Muscle of leg (tissue), 11 donors: ENCODE results near the gene INPP5F. TPM values are rescaled to one million over a fixed set of nuclear protein-coding genes. Genes with fewer than 3 reads are reported as not detected.

Experiments used
- DNase-seq: peaks from one replicate; pipeline ENCODE4 v3.0.0; 2013
- H3K27ac ChIP-seq: one replicate; pipeline ENCODE4 v1.5.1; 2013; ENCODE audit warnings: mild to moderate bottlenecking, low read length, control low read depth
- H3K27me3 ChIP-seq: one replicate; pipeline ENCODE4 v1.6.1; 2013; ENCODE audit warnings: low read length; ENCODE audit not compliant: control insufficient read depth, insufficient read depth
- H3K36me3 ChIP-seq: one replicate; pipeline ENCODE4 v1.6.1; 2013; ENCODE audit warnings: low read length; ENCODE audit not compliant: control insufficient read depth, insufficient read depth
- H3K4me1 ChIP-seq: one replicate; pipeline ENCODE4 v1.6.1; 2013; ENCODE audit warnings: low read length; ENCODE audit not compliant: control insufficient read depth, insufficient read depth
- H3K4me3 ChIP-seq: one replicate; pipeline ENCODE4 v1.5.1; 2013; ENCODE audit warnings: low read length, control low read depth
- H3K9me3 ChIP-seq: replicated peaks from 2 replicates; pipeline ENCODE4 v1.6.1; 2013; ENCODE audit warnings: low read depth, low read length; ENCODE audit not compliant: control insufficient read depth
- WGBS: methylation state at CpG from one replicate; pipeline ENCODE4 v1.1.5; 2013; ENCODE audit warnings: missing lambda C conversion rate; ENCODE audit not compliant: insufficient coverage; 5-methylcytosine and 5-hydroxymethylcytosine counted together
- polyA plus RNA-seq, 8 donors: library from polyadenylated mRNA; unstranded; fragments of 120-200 nt; gene quantifications; one replicate each; pipeline versions ENCODE4 v1.2.1 to v1.2.3, GENCODE V29; 2013; ENCODE audit warnings: inconsistent platforms in 1 of 8, low replicate concordance in 1 of 8; ENCODE audit not compliant: insufficient read length in 8 of 8, insufficient read depth in 1 of 8
- total RNA-seq: library from RNA; stranded (reverse); fragments of 120-200 nt; gene quantifications from one replicate; pipeline ENCODE4 v1.2.4, GENCODE V29; 2013

INPP5F gene
- total and polyA plus RNA-seq, 9 donors: 13.6 to 24.9 (median 17.4) TPM

DNA sequence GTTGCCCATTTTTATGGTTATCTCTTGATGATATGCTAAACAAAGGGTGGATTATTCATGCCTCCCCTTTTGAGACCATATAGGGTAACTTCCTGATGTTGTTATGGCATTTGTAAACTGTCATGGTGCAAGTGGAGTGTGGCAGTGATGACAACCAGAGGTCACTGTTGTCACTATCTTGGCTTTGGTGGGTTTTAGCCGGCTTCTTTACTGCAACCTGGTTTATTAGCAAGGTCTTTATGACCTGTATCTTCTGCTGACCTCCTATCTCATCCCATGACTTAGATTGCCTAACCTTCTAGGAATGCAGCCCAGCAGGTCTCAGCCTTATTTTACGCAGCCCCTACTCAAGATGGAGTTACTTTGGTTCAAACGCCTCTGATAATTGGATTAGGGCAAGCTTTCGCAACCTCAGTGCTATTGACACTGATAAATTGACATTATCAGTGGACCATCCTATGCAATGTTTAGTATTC, 37.8 kb upstream of the INPP5F start:
- Histone ChIP-seq H3K9me3 (no peaks in the 10 kb centered on the region), H3K4me1 (peaks cover 5% of the 10 kb centered on the region), H3K36me3 (no peaks in the 10 kb centered on the region), H3K27me3 (no peaks in the 10 kb centered on the region), H3K4me3 (no peak overlapping the region), H3K27ac (no peak overlapping the region)
- no peak for DNase-seq
- 80% methylated on average over 3 of the region's 4 CpGs for WGBS

DNA sequence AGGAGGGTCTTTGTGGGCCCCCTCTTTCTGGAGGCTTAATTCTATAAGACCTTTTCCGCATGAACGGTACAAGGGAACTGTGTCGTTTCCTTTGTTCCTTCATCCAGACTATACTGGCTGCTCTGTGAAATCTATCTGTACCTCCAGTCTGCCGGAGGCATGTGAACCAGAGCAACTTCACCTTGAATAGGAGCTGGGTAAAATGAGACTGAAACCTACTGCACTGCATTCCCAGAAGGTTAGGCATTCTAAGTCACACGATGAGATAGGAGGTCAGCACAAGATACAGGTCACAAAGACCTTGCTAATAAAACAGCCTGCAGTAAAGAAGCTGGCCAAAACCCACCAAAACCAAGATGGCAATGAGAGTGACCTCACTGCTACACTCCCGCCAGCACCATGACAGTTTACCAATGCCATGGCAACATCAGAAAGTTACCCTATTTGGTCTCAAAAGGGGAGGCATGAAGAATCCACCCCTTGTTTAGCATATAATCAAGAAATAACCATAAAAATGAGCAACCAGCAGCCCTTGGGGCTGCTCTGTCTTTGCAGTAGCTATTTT, 36.8 kb upstream of the INPP5F start:
- no peak overlapping the region for H3K27ac ChIP-seq
- H3K4me1 ChIP-seq: peaks cover 5% of the 10 kb centered on the region
- no peak overlapping the region for H3K4me3 ChIP-seq
- WGBS: 60% methylated on average over 4 of the region's 6 CpGs
- H3K36me3 ChIP-seq: no peaks in the 10 kb centered on the region
- no peak for DNase-seq
- H3K27me3 ChIP-seq: no peaks in the 10 kb centered on the region
- H3K9me3 ChIP-seq: no peaks in the 10 kb centered on the region

DNA sequence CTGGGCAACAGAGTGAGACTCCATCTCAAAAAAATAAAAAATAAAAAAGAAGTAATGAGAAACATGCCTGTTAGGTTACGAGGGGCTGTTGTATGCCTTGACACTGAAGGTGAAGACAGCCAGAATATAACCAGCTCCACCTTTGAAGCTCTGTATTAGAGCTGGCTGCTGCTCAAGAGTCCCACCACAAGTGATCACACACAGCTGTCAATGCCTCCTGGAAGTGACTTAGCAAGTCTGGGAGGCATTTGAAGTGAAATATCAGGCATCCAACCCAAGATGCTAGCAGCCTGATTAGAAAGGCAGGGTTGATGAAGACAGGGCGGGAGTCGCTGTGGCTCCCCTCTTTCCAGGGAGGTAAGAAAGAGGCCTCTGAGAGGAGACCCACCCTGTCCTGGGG, 34.1 kb upstream of the INPP5F start:
- DNase-seq: no peak
- Histone ChIP-seq H3K36me3 (no peaks in the 10 kb centered on the region), H3K27ac (no peak overlapping the region), H3K27me3 (no peaks in the 10 kb centered on the region), H3K4me1 (peaks cover 5% of the 10 kb centered on the region), H3K9me3 (no peaks in the 10 kb centered on the region), H3K4me3 (no peak overlapping the region)
- 40% methylated on average over 3 of the region's 3 CpGs for WGBS

DNA sequence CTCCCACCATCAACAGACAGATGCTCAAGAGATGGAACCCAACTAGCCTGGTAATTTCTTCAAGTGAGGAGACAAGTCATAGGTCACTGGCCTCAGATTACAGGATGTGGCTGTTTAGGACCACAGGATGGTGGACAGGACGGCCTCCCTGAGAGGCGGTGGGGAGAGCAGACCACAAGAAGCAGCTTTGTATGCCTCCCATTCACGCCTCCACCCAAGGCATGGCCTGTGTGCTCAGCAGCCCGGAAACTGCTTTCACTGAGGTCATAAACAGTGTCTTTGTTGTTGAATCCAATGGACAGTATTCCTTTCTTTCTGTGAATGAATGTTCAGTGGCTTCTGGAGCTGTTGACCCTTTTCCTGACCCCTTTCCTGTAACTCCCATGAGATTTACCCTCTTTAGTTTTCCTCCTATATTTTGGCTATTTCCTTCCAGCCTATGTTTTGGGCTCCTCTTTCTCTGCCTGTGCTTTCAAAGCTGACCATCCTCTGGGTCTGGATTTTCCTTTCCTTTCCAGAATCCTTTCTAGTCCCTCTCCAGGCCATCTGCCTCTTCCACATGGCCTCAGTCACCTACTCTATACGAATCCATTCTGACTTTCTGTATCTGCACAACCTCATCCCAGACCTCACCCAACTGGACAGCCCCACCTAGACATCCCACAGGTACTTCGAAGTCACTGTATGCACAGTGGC, 32.4 kb upstream of the INPP5F start:
- no peak for DNase-seq
- WGBS: 77% methylated on average over 3 of the region's 6 CpGs

DNA sequence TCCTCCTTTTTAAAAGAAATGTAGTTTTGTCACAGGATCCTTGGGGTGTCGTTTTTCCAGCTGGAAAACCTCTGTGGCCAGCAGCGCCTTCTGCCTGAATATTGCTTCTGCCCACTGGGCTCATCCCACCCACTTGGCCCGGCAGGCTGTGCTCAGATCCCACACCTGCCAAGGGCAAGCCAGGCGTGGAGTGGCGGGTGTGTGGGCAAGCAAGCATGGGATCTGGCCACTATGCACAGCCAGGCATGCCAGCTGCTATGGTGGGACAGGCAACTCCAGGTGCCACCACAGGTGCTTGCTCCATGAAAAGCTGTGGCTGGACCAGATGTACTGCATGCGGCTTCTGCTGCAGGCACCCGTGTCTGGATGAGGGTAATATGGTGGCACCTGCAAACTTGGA, 31.2 kb upstream of the INPP5F start:
- no peak overlapping the region for H3K4me3 ChIP-seq
- 86% methylated on average over 7 of the region's 7 CpGs for WGBS
- DNase-seq: no peak
- no peaks in the 10 kb centered on the region for H3K9me3 ChIP-seq
- no peak overlapping the region for H3K27ac ChIP-seq
- H3K36me3 ChIP-seq: no peaks in the 10 kb centered on the region
- H3K27me3 ChIP-seq: no peaks in the 10 kb centered on the region
- H3K4me1 ChIP-seq: no peaks in the 10 kb centered on the region

More for the DNA sequence above, 32.4 kb upstream of the INPP5F start:
- no peaks in the 10 kb centered on the region for H3K9me3 ChIP-seq
- H3K27me3 ChIP-seq: no peaks in the 10 kb centered on the region
- H3K36me3 ChIP-seq: no peaks in the 10 kb centered on the region
- H3K4me3 ChIP-seq: no peak overlapping the region
- no peak overlapping the region for H3K27ac ChIP-seq
- no peaks in the 10 kb centered on the region for H3K4me1 ChIP-seq

DNA sequence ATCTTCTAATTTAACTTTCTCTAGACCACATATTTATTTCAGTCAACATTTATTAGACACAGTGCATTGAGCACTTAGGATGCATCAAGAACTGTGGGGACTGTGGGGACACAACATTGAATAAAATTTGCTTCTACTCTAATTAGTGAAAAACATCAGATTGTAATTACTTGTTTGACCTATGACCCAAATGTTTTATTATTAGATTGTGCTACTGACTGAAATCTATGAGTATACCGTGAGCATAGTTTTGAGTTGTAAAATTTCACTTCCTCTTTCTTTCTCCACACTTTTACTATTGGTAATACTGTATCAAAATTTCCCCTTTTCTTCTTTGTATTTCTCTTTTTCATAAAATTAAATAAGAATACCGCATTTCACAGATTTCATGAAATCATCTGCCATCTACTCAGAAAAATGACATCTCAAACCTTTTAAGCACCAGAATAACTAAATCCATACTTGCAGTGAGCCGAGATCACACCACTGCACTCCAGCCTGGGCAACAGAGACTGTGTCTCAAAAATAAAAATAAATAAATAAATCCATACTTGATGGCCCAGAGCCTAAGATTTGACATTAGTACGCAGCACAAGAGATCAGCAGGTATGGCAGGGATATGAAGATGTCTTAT, 25.4 kb upstream of the INPP5F start:
- H3K9me3 ChIP-seq: no peaks in the 10 kb centered on the region
- no peak overlapping the region for H3K27ac ChIP-seq
- H3K36me3 ChIP-seq: no peaks in the 10 kb centered on the region
- no peak overlapping the region for H3K4me3 ChIP-seq
- H3K4me1 ChIP-seq: no peaks in the 10 kb centered on the region
- WGBS: no CpG with 5 or more reads among the region's 4 CpGs
- no peak for DNase-seq
- H3K27me3 ChIP-seq: peaks cover 2% of the 10 kb centered on the region

DNA sequence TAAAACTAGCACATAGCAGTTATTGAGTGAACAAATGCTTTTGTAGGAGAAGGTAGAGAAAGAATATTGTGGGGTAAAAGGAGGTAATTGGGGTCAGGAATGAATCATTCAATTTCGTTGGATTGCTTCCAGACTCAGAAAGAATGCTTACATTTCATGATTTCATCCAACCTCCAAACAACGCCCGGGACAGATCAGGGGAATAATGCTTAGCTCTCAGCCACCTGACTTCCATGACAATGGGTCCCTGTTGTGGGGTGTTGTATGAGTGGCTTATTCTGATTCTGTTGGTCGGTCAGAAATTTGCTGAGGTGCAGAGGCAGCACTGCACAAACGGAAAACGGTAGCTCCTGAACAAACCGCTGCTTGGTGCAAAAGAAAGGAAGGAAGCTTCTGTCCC, 24.0 kb upstream of the INPP5F start:
- Histone ChIP-seq H3K9me3 (no peaks in the 10 kb centered on the region), H3K4me1 (peaks cover under 1% of the 10 kb centered on the region), H3K27me3 (peaks cover 2% of the 10 kb centered on the region), H3K4me3 (no peak overlapping the region), H3K36me3 (no peaks in the 10 kb centered on the region), H3K27ac (no peak overlapping the region)
- DNase-seq: no peak
- WGBS: no CpG with 5 or more reads among the region's 7 CpGs

DNA sequence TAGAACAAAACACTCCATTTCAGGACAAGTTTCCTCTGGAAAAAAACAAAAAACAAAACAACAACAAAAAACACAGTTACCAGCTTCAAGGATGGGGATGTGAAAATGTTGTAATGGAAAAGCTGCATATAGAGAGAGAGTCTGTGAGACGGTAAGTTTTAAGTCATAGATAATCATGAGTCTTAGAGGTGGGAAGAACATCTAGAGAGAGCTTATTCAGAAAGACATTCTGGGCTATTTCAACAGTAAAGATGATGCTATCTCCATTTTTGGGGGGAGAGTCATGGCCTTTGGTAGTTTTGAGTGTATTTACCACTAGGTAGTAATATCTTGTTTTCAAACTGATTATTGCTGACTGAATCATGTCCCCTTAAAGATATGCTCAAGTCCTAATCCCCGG, 23.3 kb upstream of the INPP5F start:
- no peaks in the 10 kb centered on the region for H3K9me3 ChIP-seq
- H3K27me3 ChIP-seq: peaks cover 2% of the 10 kb centered on the region
- H3K4me3 ChIP-seq: no peak overlapping the region
- no peak for DNase-seq
- H3K4me1 ChIP-seq: peaks cover 2% of the 10 kb centered on the region
- WGBS: 100% methylated on average over 1 of the region's 2 CpGs
- no peak overlapping the region for H3K27ac ChIP-seq
- no peaks in the 10 kb centered on the region for H3K36me3 ChIP-seq

DNA sequence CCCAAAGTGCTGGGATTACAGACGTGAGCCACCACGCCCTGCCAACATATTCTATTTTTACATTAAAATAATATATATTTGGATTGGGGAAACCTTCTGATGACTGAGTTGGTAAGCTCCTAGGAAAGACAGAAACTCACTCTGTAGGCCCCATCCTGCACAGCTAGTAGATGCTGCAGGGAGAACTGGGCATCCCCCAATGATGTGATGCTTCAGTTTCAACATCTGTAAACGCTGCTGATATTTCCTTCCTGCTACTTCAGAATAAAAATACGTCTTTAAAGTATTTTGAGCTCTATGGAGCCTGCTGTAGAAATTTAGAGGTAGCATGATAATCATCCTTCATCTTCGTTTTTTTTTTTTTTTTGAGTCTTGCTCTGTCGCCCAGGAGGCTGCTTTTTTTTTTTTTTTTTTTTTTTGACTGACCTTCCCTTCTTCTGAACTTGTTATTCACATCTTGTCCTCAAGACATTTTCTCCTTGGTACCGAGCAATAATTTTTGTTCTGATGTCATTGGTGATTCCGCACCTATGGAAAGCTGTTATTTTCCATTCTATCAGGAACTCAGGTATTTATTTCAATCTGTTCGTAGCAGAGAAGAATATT, 21.8 kb upstream of the INPP5F start:
- no peaks in the 10 kb centered on the region for H3K9me3 ChIP-seq
- H3K36me3 ChIP-seq: no peaks in the 10 kb centered on the region
- no peak for DNase-seq
- peaks cover 2% of the 10 kb centered on the region for H3K27me3 ChIP-seq
- WGBS: no CpG with 5 or more reads among the region's 9 CpGs
- H3K4me3 ChIP-seq: no peak overlapping the region
- H3K27ac ChIP-seq: no peak overlapping the region
- H3K4me1 ChIP-seq: peaks cover 2% of the 10 kb centered on the region

DNA sequence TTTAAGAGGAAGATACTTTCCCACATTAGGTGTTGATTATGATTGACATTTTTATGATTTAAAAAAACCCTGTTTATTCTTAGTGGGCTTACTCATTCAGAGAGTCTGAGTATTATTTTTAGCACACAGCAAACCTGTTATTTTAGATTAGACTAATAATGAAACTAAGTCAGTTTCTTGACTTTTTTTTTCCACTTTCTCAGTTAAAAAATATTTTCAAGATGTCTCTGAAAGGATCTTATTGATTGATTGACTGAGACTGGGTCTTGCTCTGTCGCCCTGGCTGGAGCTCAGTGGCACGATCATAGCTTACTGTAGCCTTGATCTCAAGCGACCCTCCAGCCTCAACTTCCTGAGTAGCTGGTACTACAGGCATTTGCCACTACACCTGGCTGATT, 20.4 kb upstream of the INPP5F start:
- no CpG with 5 or more reads among the region's 3 CpGs for WGBS
- H3K27ac ChIP-seq: no peak overlapping the region
- H3K9me3 ChIP-seq: no peaks in the 10 kb centered on the region
- no peaks in the 10 kb centered on the region for H3K36me3 ChIP-seq
- H3K4me3 ChIP-seq: no peak overlapping the region
- H3K4me1 ChIP-seq: peaks cover 2% of the 10 kb centered on the region
- no peak for DNase-seq
- H3K27me3 ChIP-seq: peaks cover 2% of the 10 kb centered on the region
